DOHH2 (cell line): Measurements from ENCODE around the gene EDARADD.

Experiments
- EZH2phosphoT487 ChIP-seq: fragments of 200-600 bp; sonication (generic); IDR thresholded peaks from 2 replicates; pipeline ENCODE4 v1.6.1; 2017; ENCODE audit warnings: borderline replicate concordance, mild to moderate bottlenecking, antibody characterized with exemption, low read length, moderate library complexity, mixed read lengths
- TF ChIP-seq, protein P1 (sequence below): fragments of 200-600 bp; sonication (generic); IDR thresholded peaks from one replicate; pipeline ENCODE4 v1.5.1; 2014; ENCODE audit warnings: antibody characterized with exemption, mild to moderate bottlenecking, low read depth, low read length; ENCODE audit not compliant: poor library complexity, severe bottlenecking

DNA sequence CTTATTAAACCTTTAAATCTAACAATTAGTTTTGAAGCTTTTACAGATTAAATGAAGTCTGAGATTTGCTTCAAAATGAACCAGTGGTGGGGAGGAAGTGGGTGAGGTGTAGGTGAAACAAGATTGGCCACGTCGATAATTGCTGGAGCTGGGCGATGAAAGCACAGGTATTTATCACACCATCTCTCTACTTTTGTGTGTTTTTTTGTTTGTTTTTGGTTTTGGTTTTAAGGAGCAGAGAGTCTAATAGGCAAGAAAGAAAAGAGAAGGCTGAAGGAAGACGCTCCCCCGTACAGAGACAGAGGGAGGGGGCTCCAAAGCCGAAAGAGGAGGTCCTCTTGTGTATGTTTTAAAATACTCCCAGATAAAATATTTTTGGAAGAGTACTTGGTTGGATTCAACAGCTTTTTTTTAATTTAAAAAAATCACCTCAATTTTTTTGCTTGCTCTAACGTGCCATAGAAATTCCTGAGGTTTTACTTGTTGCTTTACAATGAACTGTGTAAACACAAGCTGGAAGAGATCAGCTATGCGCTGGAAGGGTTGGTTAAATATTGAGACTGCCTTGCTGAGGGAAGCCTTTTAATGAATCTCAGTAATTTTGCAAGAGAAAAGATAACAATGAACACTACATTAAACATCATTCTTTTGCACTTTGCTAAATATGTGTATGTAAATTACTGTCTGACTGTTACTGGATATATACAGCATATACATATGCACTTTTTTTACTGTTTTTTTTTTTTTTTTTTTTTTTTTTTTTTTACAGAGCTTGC is 123.0 kb downstream of the EDARADD start:
- TF ChIP-seq, protein P1, sequence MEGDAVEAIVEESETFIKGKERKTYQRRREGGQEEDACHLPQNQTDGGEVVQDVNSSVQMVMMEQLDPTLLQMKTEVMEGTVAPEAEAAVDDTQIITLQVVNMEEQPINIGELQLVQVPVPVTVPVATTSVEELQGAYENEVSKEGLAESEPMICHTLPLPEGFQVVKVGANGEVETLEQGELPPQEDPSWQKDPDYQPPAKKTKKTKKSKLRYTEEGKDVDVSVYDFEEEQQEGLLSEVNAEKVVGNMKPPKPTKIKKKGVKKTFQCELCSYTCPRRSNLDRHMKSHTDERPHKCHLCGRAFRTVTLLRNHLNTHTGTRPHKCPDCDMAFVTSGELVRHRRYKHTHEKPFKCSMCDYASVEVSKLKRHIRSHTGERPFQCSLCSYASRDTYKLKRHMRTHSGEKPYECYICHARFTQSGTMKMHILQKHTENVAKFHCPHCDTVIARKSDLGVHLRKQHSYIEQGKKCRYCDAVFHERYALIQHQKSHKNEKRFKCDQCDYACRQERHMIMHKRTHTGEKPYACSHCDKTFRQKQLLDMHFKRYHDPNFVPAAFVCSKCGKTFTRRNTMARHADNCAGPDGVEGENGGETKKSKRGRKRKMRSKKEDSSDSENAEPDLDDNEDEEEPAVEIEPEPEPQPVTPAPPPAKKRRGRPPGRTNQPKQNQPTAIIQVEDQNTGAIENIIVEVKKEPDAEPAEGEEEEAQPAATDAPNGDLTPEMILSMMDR: no peak
- no peak for TF ChIP-seq EZH2phosphoT487
